ENCODE results near the gene ALDOB.

The ALDOB gene

DNA sequence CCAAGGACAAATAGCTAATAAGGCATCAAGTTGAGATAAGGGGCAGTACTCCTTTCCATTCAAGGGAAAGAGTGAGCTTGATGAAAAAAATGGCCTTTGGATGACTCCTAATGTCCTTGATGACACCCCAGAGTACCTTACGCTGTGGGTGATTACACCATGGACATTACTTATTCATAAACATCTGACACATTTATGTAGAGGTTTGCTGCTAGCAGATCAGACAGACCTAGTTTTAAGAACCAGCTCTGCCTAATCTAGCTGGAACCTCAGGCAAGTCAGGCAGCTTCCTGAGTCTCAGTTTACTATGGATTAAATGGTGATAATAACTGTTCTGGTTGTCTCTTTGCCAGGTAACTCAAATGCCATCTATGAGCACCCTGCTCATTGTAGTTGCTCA is 2.8 kb downstream of the ALDOB start:
- Histone ChIP-seq H3K4me1 (ENCODE audit: control insufficient read depth, low read length) (peaks cover 19% of the 10 kb centered on the region), H3K27ac (ENCODE audit: low read depth, low read length) (no peak overlapping the region), H3K9me2 (replicated peaks; ENCODE audit: control insufficient read depth, low read length) (no peaks in the 10 kb centered on the region; the same call in 1 of the 2 replicates), H3K27me3 (ENCODE audit: control insufficient read depth, low read length) (no peaks in the 10 kb centered on the region), H3K36me3 (ENCODE audit: control insufficient read depth, low read length) (no peaks in the 10 kb centered on the region), H3K79me2 (ENCODE audit: control insufficient read depth, low read length) (no peaks in the 10 kb centered on the region), H3K9me3 (ENCODE audit: control insufficient read depth, insufficient read depth, low read length) (no peaks in the 10 kb centered on the region), H3F3A (ENCODE audit: control insufficient read depth, insufficient read depth) (no peaks in the 10 kb centered on the region), H3K4me2 (ENCODE audit: low read length) (no peak overlapping the region), H4K20me1 (ENCODE audit: control insufficient read depth, insufficient read depth, low read depth, low read length) (no peaks in the 10 kb centered on the region), H3K4me3 (ENCODE audit: low read length) (no peak overlapping the region)
- TF ChIP-seq, protein P1, sequence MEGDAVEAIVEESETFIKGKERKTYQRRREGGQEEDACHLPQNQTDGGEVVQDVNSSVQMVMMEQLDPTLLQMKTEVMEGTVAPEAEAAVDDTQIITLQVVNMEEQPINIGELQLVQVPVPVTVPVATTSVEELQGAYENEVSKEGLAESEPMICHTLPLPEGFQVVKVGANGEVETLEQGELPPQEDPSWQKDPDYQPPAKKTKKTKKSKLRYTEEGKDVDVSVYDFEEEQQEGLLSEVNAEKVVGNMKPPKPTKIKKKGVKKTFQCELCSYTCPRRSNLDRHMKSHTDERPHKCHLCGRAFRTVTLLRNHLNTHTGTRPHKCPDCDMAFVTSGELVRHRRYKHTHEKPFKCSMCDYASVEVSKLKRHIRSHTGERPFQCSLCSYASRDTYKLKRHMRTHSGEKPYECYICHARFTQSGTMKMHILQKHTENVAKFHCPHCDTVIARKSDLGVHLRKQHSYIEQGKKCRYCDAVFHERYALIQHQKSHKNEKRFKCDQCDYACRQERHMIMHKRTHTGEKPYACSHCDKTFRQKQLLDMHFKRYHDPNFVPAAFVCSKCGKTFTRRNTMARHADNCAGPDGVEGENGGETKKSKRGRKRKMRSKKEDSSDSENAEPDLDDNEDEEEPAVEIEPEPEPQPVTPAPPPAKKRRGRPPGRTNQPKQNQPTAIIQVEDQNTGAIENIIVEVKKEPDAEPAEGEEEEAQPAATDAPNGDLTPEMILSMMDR (IDR thresholded peaks at IDR 0.05; ENCODE audit: low read depth, low read length, poor library complexity, severe bottlenecking): no peak
- no peak for TF ChIP-seq EZH2phosphoT487 (IDR thresholded peaks at IDR 0.05; ENCODE audit: borderline replicate concordance, low read length)

DNA sequence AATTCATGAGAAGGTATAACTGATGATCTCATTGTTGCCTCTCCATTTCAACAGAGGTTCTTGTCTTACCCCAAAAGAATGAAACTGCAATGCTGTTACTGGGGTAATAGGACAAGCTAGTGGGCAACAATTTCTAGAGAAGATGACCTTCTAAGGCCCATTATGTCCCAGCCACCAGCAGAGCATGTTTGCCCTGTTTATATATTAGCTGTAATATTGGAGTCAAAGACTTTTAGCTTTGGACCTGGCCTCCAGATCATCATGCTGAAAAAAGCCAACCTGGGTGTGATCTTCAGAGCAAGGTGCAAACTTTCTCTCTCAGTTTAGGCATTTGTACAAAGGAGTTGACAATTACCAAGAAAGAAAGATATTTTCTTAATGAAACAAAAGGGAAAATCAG is 3.4 kb downstream of the ALDOB start:
- TF ChIP-seq, protein P1 (IDR thresholded peaks at IDR 0.05; ENCODE audit: low read depth, low read length, poor library complexity, severe bottlenecking): no peak
- Histone ChIP-seq H3K36me3 (ENCODE audit: control insufficient read depth, low read length) (no peaks in the 10 kb centered on the region), H3F3A (ENCODE audit: control insufficient read depth, insufficient read depth) (no peaks in the 10 kb centered on the region), H3K79me2 (ENCODE audit: control insufficient read depth, low read length) (no peaks in the 10 kb centered on the region), H3K4me1 (ENCODE audit: control insufficient read depth, low read length) (peaks cover 24% of the 10 kb centered on the region), H3K9me3 (ENCODE audit: control insufficient read depth, insufficient read depth, low read length) (no peaks in the 10 kb centered on the region), H3K4me2 (ENCODE audit: low read length) (no peak overlapping the region), H3K27ac (ENCODE audit: low read depth, low read length) (no peak overlapping the region), H3K27me3 (ENCODE audit: control insufficient read depth, low read length) (no peaks in the 10 kb centered on the region), H3K4me3 (ENCODE audit: low read length) (no peak overlapping the region), H3K9me2 (replicated peaks; ENCODE audit: control insufficient read depth, low read length) (no peaks in the 10 kb centered on the region; the same call in 1 of the 2 replicates), H4K20me1 (ENCODE audit: control insufficient read depth, insufficient read depth, low read depth, low read length) (no peaks in the 10 kb centered on the region)

DNA sequence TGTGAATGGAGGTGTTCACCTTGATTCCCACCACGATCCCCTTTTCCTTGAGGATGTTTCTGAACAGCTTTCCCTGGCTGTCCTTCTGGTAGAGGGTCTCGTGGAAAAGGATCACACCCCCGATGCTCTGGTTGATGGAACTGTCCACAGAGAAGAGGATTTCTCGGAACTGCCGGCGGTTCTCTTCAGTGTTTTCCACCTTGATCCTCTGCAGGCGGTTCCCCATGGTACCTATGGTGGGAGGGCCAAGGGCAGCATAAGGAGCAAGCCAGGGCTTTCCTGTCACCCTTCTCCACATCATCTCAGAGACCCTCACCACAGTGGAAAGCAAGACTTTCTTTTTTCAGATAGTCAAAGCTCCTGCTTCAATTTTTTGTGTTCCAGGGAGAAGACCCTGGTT is 5.8 kb downstream of the ALDOB start:
- no peak overlapping the region for H3K4me2 ChIP-seq (ENCODE audit: low read length)
- no peak overlapping the region for H3K27ac ChIP-seq (ENCODE audit: low read depth, low read length)
- H4K20me1 ChIP-seq (ENCODE audit: control insufficient read depth, insufficient read depth, low read depth, low read length): no peaks in the 10 kb centered on the region
- H3K79me2 ChIP-seq (ENCODE audit: control insufficient read depth, low read length): no peaks in the 10 kb centered on the region
- TF ChIP-seq, protein P1 (IDR thresholded peaks at IDR 0.05; ENCODE audit: low read depth, low read length, poor library complexity, severe bottlenecking): no peak
- no peaks in the 10 kb centered on the region; the same call in 1 of the 2 replicates for H3K9me2 ChIP-seq (replicated peaks; ENCODE audit: control insufficient read depth, low read length)
- no peaks in the 10 kb centered on the region for H3F3A ChIP-seq (ENCODE audit: control insufficient read depth, insufficient read depth)
- no peaks in the 10 kb centered on the region for H3K36me3 ChIP-seq (ENCODE audit: control insufficient read depth, low read length)
- H3K4me3 ChIP-seq (ENCODE audit: low read length): no peak overlapping the region
- H3K27me3 ChIP-seq (ENCODE audit: control insufficient read depth, low read length): no peaks in the 10 kb centered on the region
- peaks cover 20% of the 10 kb centered on the region for H3K4me1 ChIP-seq (ENCODE audit: control insufficient read depth, low read length)
- peaks cover 2% of the 10 kb centered on the region; the same call in 1 of the 2 replicates for H3K9me3 ChIP-seq (ENCODE audit: control insufficient read depth, insufficient read depth, low read length)

DNA sequence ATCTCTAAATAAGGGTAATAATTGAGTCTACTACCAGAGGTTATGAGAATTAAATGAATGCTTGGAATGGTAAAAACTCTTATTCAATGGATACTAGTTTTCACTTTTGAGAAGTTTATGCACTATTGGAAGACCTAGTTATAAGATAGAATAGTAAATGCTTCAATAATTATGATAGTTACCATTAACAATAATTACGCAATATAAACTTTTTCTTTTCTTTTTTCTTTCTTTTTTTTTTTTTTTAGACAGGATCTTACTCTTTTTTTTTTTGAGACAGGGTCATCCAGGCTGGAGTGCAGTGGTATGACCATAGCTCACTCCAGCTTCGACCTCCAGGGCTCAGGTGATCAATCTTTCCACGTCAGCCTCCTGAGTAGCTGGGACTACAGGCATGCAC is 6.7 kb downstream of the ALDOB start:
- no peaks in the 10 kb centered on the region for H3F3A ChIP-seq (ENCODE audit: control insufficient read depth, insufficient read depth)
- H3K4me1 ChIP-seq (ENCODE audit: control insufficient read depth, low read length): peaks cover 17% of the 10 kb centered on the region
- peak overlapping the region; percentile 57 for H3K4me2 ChIP-seq (ENCODE audit: low read length)
- no peaks in the 10 kb centered on the region; the same call in 1 of the 2 replicates for H3K9me2 ChIP-seq (replicated peaks; ENCODE audit: control insufficient read depth, low read length)
- no peak for TF ChIP-seq EZH2phosphoT487 (IDR thresholded peaks at IDR 0.05; ENCODE audit: borderline replicate concordance, low read length)
- TF ChIP-seq, protein P1 (IDR thresholded peaks at IDR 0.05; ENCODE audit: low read depth, low read length, poor library complexity, severe bottlenecking): no peak
- H3K27ac ChIP-seq (ENCODE audit: low read depth, low read length): no peak overlapping the region
- no peaks in the 10 kb centered on the region for H4K20me1 ChIP-seq (ENCODE audit: control insufficient read depth, insufficient read depth, low read depth, low read length)
- no peak overlapping the region; the same call in 1 of the 2 replicates for H3K4me3 ChIP-seq (ENCODE audit: low read length)
- H3K79me2 ChIP-seq (ENCODE audit: control insufficient read depth, low read length): no peaks in the 10 kb centered on the region
- H3K36me3 ChIP-seq (ENCODE audit: control insufficient read depth, low read length): no peaks in the 10 kb centered on the region
- H3K27me3 ChIP-seq (ENCODE audit: control insufficient read depth, low read length): no peaks in the 10 kb centered on the region
- H3K9me3 ChIP-seq (ENCODE audit: control insufficient read depth, insufficient read depth, low read length): peaks cover 2% of the 10 kb centered on the region; the same call in 1 of the 2 replicates
